PFSK-1 (cell line): Measurements from ENCODE around the gene GFRA1.

Source experiments
- FOXP2 ChIP-seq: optimal IDR thresholded peaks from 2 replicates; pipeline ENCODE3; 2011; ENCODE audit warnings: borderline replicate concordance, control low read depth, inconsistent platforms; ENCODE audit not compliant: insufficient read depth; ENCODE audit errors: extremely low read length, extremely low read depth
- POLR2AphosphoS5 ChIP-seq: IDR thresholded peaks from 2 replicates; pipeline ENCODE4 v1.6.1; 2012; ENCODE audit warnings: low read depth, mild to moderate bottlenecking, control low read depth, low read length, moderate library complexity
- REST ChIP-seq, 2 experiments: IDR thresholded peaks; 2 replicates each; pipeline versions ENCODE4 v1.6.1 to v1.8.0; 2011 to 2012; ENCODE audit warnings: low read depth in 2 of 2, low read length in 2 of 2, control low read depth in 1 of 2, inconsistent platforms in 1 of 2, mild to moderate bottlenecking in 1 of 2, moderate library complexity in 1 of 2; ENCODE audit not compliant: insufficient read depth in 1 of 2
- SIN3A ChIP-seq: IDR thresholded peaks from 2 replicates; pipeline ENCODE4 v1.6.1; 2012; ENCODE audit warnings: mild to moderate bottlenecking, low read length, moderate library complexity, borderline replicate concordance; ENCODE audit not compliant: insufficient read depth
- TAF1 ChIP-seq: IDR thresholded peaks from 2 replicates; pipeline ENCODE4 v1.6.1; 2012; ENCODE audit warnings: low read length, control low read depth, borderline replicate concordance; ENCODE audit not compliant: insufficient read depth

The GFRA1 gene

GRCh38 chr10:116017405-116017804 is 255.6 kb downstream of the GFRA1 start:
- TF ChIP-seq REST (IDR thresholded peaks at IDR 0.05; ENCODE audit: insufficient read depth in 1 of 2, low read depth in 2 of 2, low read length in 2 of 2) (no peak), SIN3A (no peak), TAF1 (no peak), POLR2AphosphoS5 (no peak), FOXP2 (no peak)

- TF ChIP-seq SIN3A (no peak), REST (IDR thresholded peaks at IDR 0.05; ENCODE audit: insufficient read depth in 1 of 2, low read depth in 2 of 2, low read length in 2 of 2) (no peak), FOXP2 (no peak), POLR2AphosphoS5 (no peak), TAF1 (no peak)
Observed at GRCh38 chr10:116015583-116016333, 257.2 kb downstream of the GFRA1 start.

GRCh38 chr10:116014871-116015582 is 258.0 kb downstream of the GFRA1 start:
- no peak for TF ChIP-seq TAF1
- no peak for TF ChIP-seq POLR2AphosphoS5
- no peak for TF ChIP-seq REST (IDR thresholded peaks at IDR 0.05; ENCODE audit: insufficient read depth in 1 of 2, low read depth in 2 of 2, low read length in 2 of 2)
- no peak for TF ChIP-seq FOXP2
- TF ChIP-seq SIN3A = no peak

GRCh38 chr10:116014326-116014725 is 258.7 kb downstream of the GFRA1 start:
- TF ChIP-seq POLR2AphosphoS5 (no peak), TAF1 (no peak), FOXP2 (no peak), SIN3A (no peak), REST (IDR thresholded peaks at IDR 0.05; ENCODE audit: insufficient read depth in 1 of 2, low read depth in 2 of 2, low read length in 2 of 2) (no peak)
